Loucy (cell line): ENCODE measurements around the gene CEP63.

Experiments used
- EZH2phosphoT487 ChIP-seq: fragments of 200-600 bp; IDR thresholded peaks from 2 replicates; pipeline ENCODE4 v1.6.1; 2018; ENCODE audit warnings: antibody characterized with exemption, mild to moderate bottlenecking, moderate library complexity, borderline replicate concordance
- TF ChIP-seq, protein P1 (sequence below): fragments of 200-600 bp; sonication (generic); conservative IDR thresholded peaks from 2 replicates; pipeline ENCODE4 v1.5.1; 2014; ENCODE audit warnings: mild to moderate bottlenecking, antibody characterized with exemption, low read length

- TF ChIP-seq, protein P1, sequence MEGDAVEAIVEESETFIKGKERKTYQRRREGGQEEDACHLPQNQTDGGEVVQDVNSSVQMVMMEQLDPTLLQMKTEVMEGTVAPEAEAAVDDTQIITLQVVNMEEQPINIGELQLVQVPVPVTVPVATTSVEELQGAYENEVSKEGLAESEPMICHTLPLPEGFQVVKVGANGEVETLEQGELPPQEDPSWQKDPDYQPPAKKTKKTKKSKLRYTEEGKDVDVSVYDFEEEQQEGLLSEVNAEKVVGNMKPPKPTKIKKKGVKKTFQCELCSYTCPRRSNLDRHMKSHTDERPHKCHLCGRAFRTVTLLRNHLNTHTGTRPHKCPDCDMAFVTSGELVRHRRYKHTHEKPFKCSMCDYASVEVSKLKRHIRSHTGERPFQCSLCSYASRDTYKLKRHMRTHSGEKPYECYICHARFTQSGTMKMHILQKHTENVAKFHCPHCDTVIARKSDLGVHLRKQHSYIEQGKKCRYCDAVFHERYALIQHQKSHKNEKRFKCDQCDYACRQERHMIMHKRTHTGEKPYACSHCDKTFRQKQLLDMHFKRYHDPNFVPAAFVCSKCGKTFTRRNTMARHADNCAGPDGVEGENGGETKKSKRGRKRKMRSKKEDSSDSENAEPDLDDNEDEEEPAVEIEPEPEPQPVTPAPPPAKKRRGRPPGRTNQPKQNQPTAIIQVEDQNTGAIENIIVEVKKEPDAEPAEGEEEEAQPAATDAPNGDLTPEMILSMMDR, result no peak
- TF ChIP-seq EZH2phosphoT487, result no peak
Observed at GRCh38 chr3:134620476-134621115, 134.7 kb downstream of the CEP63 start.
